DMS153 treated with DMSO at 0.1 percent for 48 hours (cell line): ENCODE results near the gene TNFRSF1A.
A peak's percentile ranks its signal among the peaks of the same experiment; 100 is the strongest.

Experiments
- DNase-seq: peaks from one replicate; lab custom pipeline; 2025; ENCODE audit not compliant: unreplicated experiment; lab: John Stamatoyannopoulos, UW

The TNFRSF1A gene

DNA sequence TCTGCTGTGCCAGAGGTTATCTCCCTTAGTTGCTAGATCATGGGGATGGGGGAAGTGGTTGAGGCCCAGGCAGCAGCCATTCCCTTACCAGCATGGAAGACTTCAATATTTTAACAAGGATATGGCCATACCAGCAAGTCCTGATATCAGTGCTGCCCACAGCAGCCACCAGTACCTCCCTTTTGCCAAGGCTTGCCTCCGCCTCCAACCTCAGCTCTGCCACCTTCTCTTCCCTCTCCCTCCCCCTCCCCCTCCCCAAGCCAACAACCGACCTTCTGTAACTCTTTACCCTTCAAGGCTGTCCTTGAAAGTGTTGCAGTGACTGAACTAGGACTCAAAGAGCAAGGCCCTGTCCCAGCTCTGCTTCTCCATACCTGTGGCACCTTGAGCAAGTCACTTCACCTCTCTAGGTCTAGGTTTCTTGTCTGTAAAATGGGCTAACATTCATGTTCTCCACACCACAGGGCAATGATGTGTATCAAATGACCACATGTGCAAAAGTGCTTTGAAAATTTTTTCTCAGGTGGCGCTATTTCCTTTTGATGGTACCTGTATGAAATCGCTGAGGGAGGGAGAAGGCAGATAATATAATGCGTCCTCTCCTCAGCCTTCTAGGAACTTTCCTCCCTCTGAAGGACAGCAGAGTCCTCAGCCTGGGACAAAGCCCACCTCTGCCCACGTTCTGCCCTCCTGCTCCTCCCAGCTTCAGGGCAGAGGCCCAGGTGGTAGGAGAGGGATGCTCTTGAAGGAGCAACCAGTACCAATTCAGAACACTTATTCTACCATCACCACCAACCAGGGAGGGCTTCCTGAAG is 16.7 kb downstream of the TNFRSF1A start:
- no peak for DNase-seq

DNA sequence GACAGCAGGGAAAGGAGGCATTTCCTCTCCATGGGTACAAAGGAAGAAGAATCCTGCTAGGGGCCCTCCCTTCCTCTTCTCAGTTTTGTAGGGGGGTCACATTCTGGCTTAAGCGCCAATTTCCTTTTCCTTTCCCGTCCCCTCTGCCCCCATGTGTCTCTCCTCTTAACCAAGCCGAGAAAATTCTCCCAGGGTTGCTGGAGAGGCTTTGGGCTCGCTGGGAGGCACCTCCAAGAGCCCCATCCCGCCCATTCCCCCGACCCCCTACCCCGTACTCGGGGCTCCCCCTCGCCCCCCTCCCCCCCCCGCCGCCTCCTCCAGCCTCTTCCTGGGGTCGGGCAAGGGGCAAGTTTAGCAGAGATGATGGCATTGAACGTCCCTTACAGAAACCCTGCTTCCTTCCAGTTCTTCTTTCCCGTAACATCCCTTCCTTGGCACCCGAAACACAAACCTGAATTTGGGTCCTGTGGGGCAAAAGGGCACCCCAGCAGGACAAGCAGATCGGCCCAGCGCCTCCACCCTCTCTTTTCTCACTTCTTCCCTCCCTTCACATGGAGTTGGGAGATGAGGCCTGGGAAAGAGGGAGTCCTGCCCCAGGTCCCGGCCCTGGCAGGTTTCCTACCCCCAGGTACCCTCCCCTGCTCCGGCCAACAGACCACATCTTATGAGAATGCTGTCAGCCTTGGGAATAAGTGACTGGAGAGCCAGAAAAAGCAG is 17.7 kb downstream of the TNFRSF1A start:
- no peak for DNase-seq

DNA sequence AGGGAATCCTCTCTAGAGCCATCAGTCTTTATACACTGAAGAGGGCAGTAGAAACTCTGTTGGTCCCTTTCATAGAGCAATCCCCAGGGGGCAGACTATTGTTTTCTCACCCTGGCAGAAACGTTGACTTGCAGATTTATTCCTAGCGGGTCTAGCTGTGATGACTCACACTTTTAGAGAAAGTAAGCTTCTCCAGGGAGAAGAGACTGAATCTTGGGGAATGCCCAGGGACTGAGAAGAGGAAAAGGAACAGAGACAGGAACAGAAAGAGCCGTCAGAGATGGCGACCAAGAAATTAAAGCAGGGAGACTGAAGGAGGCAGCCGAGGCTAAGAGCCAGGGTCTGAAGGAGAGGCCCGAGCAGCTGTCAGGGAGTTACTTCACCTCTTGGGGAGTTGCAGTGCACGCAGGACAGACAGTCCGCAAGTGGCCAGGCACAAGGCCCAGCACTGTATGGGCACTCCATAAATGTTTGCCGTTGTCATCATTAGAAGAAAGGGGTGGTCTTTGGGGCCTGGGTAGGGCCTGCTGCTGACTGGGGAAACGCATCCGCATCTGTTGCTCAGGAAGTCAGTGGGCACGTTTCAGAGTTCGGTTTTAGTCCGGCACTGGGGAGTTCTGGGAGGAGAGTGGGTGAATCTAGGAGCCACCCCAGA is 18.4 kb downstream of the TNFRSF1A start:
- peak; percentile 39 for DNase-seq

- DNase-seq = no peak
Observed at GRCh38 chr12:6322969-6323339, 18.9 kb downstream of the TNFRSF1A start.

GRCh38 chr12:6322352-6322751 is 19.5 kb downstream of the TNFRSF1A start:
- no peak for DNase-seq

DNA sequence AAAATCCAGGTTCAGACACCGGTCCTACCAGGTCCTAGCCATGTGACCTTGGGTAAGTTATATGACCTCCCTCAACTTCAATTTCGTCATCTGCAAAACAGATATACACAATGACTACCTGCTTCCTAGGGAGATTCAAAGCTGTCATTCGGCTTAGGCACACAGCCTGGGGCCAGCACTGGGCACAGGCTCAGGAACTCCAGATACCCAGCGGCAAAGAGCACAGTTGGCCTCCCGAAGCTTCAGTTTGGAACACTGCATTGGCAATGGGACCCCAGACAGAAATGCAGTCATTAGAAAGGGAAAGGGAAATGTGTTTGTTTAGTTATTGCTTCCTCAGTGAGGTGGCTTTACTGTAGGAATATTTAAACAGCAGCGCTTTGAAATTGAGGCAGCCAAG is 20.0 kb downstream of the TNFRSF1A start:
- DNase-seq = no peak

- DNase-seq = no peak
Observed at GRCh38 chr12:6319446-6319845, 22.4 kb downstream of the TNFRSF1A start.

- DNase-seq = no peak
Observed at GRCh38 chr12:6318440-6318879, 23.4 kb downstream of the TNFRSF1A start.

DNA sequence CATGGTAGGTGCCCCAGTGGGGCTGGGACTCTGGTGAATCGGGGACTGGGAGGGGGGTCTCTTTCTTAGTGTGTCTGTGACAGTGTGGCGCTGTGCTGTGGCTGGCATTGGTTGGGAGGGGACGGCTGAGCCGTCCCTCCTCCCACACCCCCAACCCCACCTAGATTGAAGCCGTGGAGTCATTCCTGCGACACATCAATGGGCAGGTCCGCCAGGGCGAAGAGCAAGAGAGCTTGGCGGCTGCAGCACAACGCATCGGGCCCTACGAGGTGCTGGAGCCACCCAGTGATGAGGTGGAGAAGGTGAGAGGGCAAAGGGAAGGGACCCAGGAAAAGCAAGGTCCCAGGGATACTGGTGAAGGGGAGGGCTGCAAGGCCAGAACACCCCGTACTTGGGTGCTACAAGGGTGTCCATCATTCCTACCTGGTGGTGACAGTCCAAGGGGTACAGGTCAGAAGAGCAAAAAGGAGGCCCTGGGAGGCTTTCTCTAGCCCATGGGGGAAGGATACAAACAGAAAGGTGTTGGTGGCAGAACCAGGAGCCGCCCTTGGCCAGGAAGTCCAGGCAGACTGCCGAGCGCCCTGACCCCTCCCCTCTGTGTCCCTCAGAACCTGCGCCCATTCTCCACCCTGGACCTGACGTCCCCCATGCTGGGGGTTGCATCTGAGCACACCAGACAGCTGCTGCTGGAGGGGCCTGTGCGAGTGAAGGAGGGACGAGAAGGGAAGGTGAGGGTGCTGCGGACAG is 24.0 kb downstream of the TNFRSF1A start:
- no peak for DNase-seq

GRCh38 chr12:6316921-6317692 is 24.8 kb downstream of the TNFRSF1A start:
- DNase-seq = no peak

DNA sequence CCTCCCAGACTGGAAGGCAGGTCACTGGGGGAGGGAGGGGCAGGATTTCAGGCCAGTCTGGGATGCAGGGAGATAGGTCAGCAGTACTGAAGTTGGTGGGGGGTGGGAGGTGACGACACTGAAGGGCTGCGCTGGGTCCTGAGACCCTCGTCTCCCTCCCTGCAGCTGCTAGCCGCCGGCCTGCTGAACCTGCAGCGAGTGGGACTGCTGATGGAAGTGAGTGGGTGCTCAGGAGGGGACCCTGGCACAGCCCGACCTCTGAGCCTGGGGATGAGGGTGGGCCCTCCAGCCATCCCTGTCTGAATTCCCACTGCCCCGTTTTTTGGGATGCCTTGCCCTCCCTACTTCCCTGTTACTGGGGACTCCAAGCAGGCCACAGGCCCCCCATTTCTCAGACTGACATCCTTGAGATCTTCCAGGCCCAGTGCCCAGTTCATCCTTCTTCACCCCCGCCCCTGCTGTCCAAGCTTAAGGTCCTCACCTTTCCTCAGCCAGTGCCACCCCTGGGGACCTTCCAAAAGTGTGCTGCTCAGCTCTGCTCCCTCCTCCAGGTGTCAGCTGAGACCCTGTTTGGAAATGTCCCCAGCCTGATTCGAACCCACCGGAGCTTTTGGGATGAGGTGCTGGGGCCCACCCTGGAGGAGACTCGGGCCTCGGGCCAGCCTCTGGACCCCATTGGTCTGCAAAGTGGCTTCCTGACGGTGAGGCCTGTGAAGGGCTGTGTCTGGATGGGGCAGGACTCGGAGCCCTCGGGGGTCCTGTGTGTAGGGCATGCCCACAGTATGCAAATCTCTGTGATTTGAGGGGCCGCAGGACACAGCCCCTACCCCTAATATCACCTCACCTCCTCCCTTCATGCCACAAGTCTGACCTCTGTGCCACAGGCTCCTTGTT is 25.9 kb downstream of the TNFRSF1A start:
- no peak for DNase-seq

DNA sequence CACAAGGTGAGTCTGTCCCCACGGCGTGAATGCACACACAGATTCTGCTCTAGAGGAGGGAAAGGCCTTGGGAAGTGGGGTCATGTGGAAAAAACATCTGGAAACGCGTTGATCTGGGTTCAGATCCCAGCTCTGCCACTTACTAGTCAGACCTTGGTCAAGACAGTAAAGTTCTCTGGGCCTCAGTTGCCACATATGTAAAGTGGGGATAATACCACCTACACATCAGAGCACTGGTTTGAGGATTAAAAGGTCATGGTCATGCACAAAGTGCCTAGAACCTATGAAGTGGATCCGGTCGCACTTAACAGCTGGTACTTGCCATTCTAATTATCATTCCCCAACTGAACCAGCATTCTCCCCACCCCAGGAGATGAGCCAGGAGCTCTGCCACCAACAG is 26.7 kb downstream of the TNFRSF1A start:
- DNase-seq = no peak

GRCh38 chr12:6314776-6315175 is 27.1 kb downstream of the TNFRSF1A start:
- no peak for DNase-seq

DNA sequence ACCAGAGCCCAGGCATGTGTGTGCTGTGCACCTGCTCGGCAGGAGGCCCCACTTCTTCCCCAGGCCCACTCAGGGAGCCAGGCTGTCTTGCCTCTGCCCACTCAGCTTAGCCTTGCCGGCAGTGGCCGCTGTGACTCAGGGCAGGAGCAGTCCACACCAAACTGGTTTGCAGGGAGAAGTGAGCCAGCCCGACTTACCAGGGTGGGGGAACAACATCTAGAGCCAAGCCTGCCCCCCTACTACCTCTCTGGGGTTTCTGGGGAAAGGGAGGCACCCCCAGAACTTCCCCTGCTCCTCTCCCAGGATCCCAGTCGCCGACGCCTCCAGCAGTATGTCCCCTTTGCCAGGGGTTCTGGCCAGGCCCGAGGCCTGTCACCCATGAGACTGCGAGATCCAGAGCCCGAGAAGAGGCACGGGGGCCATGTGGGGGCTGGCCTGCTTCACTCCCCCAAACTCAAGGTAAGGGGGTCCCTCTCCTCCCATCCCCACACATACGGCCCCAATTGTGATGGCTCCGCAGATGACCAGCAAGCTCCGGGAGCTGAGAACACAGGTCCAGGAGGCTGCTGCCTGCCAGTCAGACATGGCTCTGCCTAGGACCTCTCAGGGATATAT is 28.4 kb downstream of the TNFRSF1A start:
- no peak for DNase-seq

- peak; percentile 30 for DNase-seq
Observed at GRCh38 chr12:6312529-6313325, 29.1 kb downstream of the TNFRSF1A start.

DNA sequence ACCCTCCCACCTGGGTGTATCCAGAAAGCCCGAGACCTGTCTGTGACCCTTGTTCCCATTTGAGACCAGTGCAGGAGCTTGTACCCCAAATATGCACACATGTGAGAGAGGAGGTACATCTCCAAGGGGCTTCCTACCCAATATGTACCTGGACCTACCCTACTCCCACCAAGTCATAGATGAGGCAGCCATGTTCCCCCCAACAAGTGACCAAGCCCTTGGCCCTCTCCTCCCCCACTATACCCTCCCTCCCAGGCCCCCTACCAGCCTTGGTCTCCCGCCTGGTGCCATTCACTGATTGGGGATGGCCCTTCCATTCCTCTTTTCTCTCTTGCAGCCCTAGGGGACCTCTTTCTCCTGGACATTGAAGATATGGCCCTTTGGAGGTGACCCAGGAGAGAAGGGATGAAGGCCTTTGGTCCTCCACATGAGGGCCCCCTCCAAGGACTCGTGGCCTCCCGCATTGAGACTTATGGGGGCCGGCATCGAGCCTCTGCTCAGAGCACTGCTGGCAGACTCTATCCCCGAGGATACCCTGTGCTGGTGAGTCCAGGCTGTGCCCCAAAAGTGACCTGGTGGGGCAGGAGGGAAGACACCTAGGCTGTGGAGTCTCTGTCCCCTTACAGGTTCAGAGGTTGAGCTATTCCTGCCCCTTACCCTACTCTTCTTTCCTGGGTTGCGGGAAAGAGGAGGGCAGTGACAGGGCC is 29.9 kb downstream of the TNFRSF1A start:
- no peak for DNase-seq

DNA sequence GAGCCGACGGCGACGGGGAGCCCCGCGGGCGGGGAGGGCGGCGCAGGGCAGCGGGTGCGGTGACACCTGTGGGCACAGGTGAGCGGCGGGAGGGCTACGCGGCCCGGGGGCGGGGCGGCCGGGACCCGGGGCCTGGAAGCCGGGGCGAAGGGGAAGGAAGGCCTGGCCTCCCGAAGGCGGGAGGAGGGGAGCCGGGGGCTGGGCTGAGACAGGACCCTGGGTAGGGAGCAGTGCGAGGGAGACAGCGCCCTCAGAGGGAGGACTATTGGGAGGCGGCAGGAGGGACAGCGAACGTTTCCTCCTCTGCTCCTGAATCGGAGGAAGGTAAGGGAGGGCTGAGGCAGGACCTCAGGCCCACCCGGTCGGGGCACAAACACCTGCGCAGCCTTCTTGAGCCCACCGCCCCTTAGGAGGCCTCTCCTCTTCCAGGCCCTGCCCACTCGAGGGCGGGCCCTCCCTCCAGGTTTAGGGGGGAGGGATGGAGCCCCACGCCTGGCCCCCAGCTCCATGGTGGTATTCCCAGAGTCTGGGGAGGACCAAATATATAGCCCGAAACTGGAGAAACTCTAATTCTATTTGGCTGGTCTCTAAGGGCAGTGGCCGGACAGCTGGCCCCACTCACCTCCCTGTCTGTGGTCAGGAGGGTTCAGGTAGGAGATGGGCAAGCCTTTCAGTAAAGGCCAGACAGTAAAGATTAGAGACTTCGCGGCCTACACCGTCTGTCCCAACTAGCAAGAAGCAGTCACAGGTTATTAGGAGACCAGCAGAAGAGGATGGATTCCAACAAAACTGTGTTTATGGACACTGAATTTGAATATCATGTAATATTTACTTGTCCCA is 30.9 kb downstream of the TNFRSF1A start:
- no peak for DNase-seq
